HUES6 (cell line): ENCODE measurements around the gene IRF2BP2.
A peak's percentile ranks its signal among the peaks of the same experiment; 100 is the strongest.

Experiments used
- H3K27ac ChIP-seq: 2 replicates; pipeline ENCODE4 v1.7.0; 2013; ENCODE audit warnings: low read depth, mild to moderate bottlenecking, low read length, inconsistent platforms
- H3K27me3 ChIP-seq: 2 replicates; pipeline ENCODE4 v1.6.1; 2013; ENCODE audit warnings: low read length; ENCODE audit not compliant: control insufficient read depth, insufficient read depth
- H3K36me3 ChIP-seq: 2 replicates; pipeline ENCODE4 v1.6.1; 2013; ENCODE audit warnings: low read length; ENCODE audit not compliant: control insufficient read depth, insufficient read depth
- H3K4me1 ChIP-seq: 2 replicates; pipeline ENCODE4 v1.6.1; 2013; ENCODE audit warnings: low read length; ENCODE audit not compliant: control insufficient read depth, insufficient read depth
- H3K4me3 ChIP-seq: 2 replicates; pipeline ENCODE4 v1.5.1; 2013; ENCODE audit warnings: low read depth, low read length
- H3K9ac ChIP-seq: one replicate; pipeline ENCODE4 v1.6.1; 2013; ENCODE audit warnings: mild to moderate bottlenecking, low read length
- H3K9me3 ChIP-seq: 2 replicates; pipeline ENCODE4 v1.6.1; 2013; ENCODE audit warnings: low read depth, low read length; ENCODE audit not compliant: control insufficient read depth, insufficient read depth

IRF2BP2 gene

DNA sequence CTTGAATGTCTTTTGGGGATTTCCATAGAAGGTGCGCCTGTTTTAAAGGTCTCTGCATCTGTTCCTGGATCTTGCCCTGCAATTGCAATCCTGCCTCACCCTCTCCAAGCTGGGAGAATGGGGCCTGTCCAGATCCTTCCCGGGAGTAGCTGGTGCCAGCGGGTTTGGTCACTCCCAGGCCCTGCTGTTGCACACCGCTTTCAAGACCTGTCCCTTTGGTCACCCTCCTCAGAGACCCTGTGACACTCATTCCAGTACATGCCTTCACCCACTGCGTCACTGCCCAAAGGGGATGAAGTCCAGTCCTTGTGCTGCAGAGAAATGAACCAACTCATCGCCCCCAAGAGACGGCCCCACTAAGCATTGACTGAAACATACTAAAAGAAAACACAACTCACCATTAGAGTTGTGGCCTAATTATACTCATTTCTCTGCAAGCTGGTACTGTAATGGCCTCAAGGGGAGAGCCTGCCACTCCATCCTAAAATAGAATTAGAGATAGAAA, 1.9 kb upstream of the IRF2BP2 start:
- Histone ChIP-seq H3K9me3 (no peaks in the 10 kb centered on the region), H3K27me3 (no peaks in the 10 kb centered on the region), H3K27ac (peak overlapping the region; percentile 95; the same call in 1 of the 2 replicates), H3K9ac (peak overlapping the region; percentile 69), H3K36me3 (peaks cover 15% of the 10 kb centered on the region), H3K4me3 (peak overlapping the region; percentile 76; the same call in 1 of the 2 replicates), H3K4me1 (peaks cover 45% of the 10 kb centered on the region)

DNA sequence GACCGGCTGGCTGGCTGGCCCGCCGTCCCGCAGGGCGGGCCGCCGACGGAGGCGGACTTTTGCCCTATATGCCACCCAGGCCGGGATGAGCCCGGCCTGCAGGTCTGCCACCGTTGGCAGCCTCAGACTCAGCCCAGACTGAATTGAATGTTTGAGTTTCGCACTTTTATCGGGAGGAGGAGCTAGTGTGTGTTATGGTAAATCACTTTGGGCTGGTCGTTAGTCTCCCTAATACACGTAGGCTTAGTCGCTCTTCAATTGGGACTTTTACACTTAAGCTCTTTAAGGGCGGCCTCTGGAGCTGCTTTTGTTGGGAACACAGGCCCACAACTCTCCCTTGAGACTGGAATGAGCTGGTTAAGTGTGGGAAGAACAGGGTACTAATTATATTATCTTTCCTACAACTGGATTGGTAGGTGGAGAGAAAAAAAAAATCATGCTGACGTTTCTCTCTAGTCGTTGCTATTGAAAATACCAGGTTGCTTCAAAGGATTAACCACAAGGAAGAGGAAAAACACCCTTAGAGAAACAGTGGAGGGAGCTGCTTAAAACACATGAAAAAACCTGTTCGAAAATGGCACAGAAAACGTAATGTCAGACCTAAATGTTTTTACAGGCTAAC, 1.4 kb upstream of the IRF2BP2 start:
- Histone ChIP-seq H3K36me3 (peaks cover 21% of the 10 kb centered on the region), H3K9ac (peak overlapping the region; percentile 69), H3K4me1 (peaks cover 41% of the 10 kb centered on the region)

DNA sequence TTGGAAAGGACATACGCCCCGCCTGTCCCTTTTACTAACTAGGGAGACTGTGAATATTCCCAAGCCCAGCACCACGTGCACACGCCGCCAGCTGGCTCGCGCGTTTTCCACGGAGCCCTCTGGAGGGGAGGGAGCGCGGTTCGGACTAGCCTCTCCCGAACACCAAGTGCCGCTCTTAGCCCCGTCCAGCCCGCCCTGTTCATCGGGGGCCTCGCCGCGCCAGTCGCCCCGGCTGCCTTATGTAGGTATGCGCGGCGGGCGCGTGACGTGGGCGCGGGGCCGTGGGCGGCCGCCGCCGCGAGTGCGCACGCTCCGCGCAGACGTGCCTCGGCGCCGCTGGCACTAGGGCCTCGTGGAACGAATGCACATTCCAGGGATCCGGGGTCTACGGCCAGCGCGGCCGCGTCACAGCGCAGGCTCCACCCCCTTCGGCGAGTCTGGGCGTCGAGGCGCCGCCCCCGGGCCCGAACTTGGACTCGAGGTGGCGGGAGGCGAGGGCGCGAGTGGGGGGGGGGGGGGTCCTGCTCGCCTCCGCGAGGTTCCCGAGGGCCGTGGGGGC, 767 bp upstream of the IRF2BP2 start:
- H3K9ac ChIP-seq = peak overlapping the region; percentile 97
- H3K36me3 ChIP-seq = peaks cover 27% of the 10 kb centered on the region
- H3K27ac ChIP-seq = peak overlapping the region; percentile 95
- H3K4me3 ChIP-seq = peak overlapping the region; percentile 76
- H3K27me3 ChIP-seq = no peaks in the 10 kb centered on the region
- H3K9me3 ChIP-seq = no peaks in the 10 kb centered on the region
- peaks cover 40% of the 10 kb centered on the region for H3K4me1 ChIP-seq

More for the DNA sequence above, 1.4 kb upstream of the IRF2BP2 start:
- H3K9me3 ChIP-seq = no peaks in the 10 kb centered on the region
- H3K27me3 ChIP-seq = no peaks in the 10 kb centered on the region
- peak overlapping the region; percentile 76 for H3K4me3 ChIP-seq
- H3K27ac ChIP-seq = peak overlapping the region; percentile 95; the same call in 1 of the 2 replicates

DNA sequence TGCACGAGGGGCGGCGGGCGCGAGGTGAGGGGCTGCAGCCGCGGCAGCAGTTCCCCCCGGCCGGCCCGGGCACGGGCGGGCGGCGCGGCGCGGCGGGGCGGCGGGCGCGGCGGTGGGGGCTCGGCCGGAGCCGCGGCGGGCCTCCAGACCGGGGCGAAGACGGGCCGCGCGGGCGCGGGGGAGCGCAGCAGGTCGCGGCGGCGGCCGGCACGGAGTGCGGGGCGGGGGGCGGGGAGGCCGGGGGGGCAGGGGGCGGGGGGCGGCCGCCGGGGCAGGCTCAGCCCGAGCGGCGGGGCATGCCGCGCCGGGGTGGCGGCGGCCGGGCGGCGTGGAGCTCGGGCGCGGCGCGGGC, 311 bp downstream of the IRF2BP2 start:
- H3K4me3 ChIP-seq = peak overlapping the region; percentile 76
- no peaks in the 10 kb centered on the region for H3K27me3 ChIP-seq
- peaks cover 36% of the 10 kb centered on the region for H3K36me3 ChIP-seq
- H3K4me1 ChIP-seq = peaks cover 49% of the 10 kb centered on the region
- H3K27ac ChIP-seq = no peak overlapping the region
- no peaks in the 10 kb centered on the region for H3K9me3 ChIP-seq
- peak overlapping the region; percentile 97 for H3K9ac ChIP-seq

DNA sequence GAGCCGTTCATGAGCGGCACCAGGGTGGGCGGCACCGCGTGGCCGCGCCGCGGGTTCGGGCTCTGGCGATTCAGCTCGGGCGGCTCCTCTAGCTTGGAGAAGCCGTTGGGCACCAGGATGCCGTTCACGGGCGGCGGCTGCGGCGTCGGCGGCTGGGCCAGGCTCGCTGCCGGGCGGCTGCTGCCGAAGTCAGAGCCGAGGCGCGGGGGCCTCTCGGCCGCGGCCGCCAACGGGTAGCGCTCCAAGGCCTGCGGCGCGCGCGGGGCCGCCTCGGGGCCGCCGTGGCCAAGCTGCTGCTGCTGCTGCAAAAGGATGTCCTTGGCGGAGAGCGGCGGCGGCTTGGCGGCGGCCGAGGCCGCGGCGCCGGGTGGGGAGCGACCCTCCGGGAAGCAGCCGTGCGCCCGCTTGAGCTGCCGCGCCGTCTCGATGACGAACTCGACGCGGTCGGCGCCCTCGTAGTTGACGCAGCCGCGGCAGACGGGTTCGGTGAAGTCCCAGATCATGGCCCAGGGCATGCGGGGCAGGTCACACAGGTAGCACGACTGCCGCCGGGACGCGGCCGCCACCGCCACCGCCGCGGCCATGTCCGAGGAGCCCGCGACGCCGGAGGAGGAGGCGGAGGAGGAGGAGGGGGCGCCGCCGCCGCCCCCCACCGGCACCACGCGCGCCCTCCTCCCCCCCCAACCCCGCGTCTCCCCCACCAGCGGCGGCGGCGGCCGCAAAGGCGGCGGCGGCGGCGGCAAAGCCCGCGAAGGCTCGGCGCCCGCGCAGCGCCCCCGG, 877 bp downstream of the IRF2BP2 start:
- Histone ChIP-seq H3K36me3 (peaks cover 36% of the 10 kb centered on the region), H3K4me1 (peaks cover 55% of the 10 kb centered on the region), H3K27me3 (no peaks in the 10 kb centered on the region), H3K4me3 (peak overlapping the region; percentile 74), H3K27ac (peak overlapping the region; percentile 61; the same call in 1 of the 2 replicates), H3K9ac (peak overlapping the region; percentile 89), H3K9me3 (no peaks in the 10 kb centered on the region)

DNA sequence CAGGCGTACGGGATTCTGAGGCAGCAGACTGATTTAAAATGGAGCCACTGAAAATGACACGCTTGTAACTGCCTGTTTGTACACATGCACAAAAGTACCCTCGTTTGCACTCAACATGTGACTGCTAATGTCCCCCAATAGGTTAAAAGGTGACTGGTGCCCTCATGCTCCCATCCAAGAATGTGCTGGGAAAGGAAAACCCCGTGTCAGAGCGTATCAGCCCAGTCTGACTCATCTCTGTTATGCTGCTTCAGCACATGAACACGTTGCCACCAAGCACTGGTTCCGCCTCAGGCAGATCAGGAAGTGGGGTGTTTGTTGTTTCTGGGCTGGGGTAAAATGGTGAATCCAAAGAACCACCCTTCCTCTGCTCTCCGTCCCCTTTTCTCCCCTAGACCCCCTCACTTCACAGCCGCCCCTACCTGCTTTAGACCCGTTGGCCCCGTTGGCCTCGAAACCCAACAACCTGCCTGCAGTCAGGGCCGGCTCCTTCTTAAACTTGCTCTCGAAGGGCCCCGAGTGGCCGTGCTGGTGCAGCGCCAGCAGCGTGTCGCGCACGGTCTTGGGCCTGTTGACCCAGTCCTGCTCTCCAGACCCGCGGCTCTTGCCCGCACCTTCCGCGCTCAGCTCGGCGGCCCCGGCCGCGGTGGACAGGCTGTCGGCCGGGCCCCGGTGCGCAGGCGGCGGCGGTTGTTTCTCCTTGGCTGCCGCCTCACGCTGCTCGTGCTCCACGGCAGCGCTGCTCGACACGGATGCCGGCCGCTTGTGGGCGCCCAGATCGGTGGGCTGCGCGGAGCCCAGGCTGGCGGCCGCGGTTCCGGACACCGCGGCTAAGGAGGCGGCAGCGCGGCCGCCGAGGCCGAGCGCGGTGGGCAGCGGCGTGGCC, 1.7 kb downstream of the IRF2BP2 start:
- Histone ChIP-seq H3K36me3 (peaks cover 36% of the 10 kb centered on the region), H3K4me1 (peaks cover 59% of the 10 kb centered on the region), H3K27ac (peak overlapping the region; percentile 37; the same call in 1 of the 2 replicates)

DNA sequence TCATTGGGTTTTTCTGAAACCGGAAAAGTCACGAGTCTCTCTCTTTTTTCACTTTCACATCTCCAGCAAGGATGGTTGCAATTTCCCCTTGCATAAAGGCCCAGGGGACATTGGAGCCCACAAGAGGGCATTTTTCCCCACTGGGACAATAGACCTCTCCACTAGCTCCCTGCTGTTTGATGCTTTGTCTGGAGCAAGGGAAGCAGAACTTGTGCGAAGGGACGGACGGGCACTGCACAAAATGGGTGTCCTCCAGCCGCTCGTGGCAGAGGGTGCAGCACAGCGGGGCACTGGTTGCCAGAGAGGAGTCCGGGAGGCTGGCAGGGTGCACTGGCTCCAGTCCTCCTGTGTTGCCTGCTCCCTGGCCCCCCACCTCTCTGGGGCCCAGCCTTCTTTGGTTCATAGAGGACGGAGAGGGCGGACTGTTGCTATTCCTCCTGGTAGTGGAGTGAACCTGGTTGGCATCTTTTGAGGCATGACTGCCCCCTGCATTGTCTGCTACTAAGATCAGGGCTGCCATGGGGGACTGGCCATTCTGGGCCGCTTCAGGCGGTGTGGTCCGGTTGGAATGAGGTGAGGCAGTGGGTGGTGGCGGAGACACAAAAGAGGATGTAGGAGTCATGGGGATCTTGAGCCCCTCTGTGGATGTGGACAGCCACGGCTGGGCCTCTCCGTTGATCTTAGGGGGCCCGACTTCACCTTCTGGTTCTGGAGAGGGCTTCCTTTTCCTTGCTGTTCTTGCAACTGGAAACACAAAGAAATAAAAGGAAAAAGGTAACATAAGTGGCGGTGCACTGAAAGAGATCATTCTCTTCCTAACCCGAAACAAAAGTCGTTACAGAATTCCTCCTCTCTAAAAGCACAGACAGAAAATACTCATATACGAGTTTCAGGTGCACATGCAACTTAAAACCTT, 2.6 kb downstream of the IRF2BP2 start:
- H3K9ac ChIP-seq = peak overlapping the region; percentile 89
- H3K4me3 ChIP-seq = peak overlapping the region; percentile 74
- no peaks in the 10 kb centered on the region for H3K27me3 ChIP-seq
- H3K27ac ChIP-seq = no peak overlapping the region
- H3K9me3 ChIP-seq = no peaks in the 10 kb centered on the region
- H3K36me3 ChIP-seq = peaks cover 36% of the 10 kb centered on the region
- peaks cover 59% of the 10 kb centered on the region for H3K4me1 ChIP-seq

More for the DNA sequence above, 1.7 kb downstream of the IRF2BP2 start:
- Histone ChIP-seq H3K27me3 (no peaks in the 10 kb centered on the region), H3K9me3 (no peaks in the 10 kb centered on the region), H3K4me3 (peak overlapping the region; percentile 74), H3K9ac (peak overlapping the region; percentile 89)

DNA sequence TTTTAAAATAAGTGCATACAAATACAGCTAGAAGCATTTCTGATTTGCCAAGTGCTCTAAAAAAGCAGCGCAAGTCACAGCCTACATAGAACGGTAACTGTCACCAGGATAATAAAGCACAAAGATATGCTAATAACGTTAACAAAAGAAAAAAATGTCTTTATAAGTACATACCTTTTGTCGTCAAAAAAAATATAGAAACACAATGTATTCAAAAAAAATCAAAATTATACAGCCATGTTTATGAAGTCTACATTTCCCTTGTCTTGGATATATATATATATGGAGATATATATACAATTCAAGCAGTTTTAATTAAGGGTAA, 3.2 kb downstream of the IRF2BP2 start:
- H3K4me3 ChIP-seq = peak overlapping the region; percentile 74
- peaks cover 36% of the 10 kb centered on the region for H3K36me3 ChIP-seq

DNA sequence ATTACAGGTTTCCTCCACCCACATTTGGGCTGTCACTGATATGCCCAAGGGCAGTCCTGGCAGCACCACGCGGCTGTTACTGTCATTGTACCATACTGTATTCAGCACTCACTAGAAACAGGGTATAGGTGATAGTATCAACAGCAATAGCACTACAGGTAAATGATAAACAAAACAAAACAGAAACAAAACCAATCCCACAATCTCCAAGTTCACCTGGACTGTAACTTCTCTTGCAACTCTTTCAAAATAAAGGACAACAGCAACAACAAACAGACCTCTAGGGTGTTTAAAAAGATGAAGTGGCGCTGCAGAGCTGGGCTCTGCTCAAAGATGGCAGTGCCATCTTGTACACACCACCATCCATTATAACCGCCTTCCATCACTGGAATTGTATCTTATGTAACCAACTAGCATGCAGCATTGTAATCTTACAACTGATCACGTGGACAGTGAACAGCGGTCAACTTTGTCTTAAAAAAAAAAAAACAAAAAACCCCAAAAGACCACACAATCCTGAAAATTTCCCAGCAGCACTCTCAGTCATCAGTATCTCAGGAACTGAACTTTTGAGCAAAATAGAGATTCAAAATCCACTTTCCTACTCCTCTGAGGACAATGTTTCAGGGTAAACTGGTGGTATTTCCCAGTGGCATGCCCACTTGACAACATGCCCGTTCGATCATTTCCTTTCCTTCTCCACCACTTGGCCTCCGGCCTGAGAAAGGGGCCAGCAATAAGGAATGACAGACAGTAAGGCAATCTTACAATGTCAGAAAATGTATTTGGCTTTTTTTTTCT, 3.8 kb downstream of the IRF2BP2 start:
- Histone ChIP-seq H3K9me3 (no peaks in the 10 kb centered on the region), H3K27ac (no peak overlapping the region), H3K4me3 (peak overlapping the region; percentile 74), H3K4me1 (peaks cover 59% of the 10 kb centered on the region), H3K9ac (no peak overlapping the region), H3K27me3 (no peaks in the 10 kb centered on the region), H3K36me3 (peaks cover 36% of the 10 kb centered on the region)

More for the DNA sequence above, 3.2 kb downstream of the IRF2BP2 start:
- peaks cover 59% of the 10 kb centered on the region for H3K4me1 ChIP-seq
- no peak overlapping the region for H3K27ac ChIP-seq
- no peaks in the 10 kb centered on the region for H3K9me3 ChIP-seq
- no peak overlapping the region for H3K9ac ChIP-seq
- H3K27me3 ChIP-seq = no peaks in the 10 kb centered on the region
